Measurements from ENCODE around the gene P2RX3. TPM values are rescaled to one million over a fixed set of nuclear protein-coding genes. Genes with fewer than 3 reads are reported as not detected.

The P2RX3 gene
- total and polyA plus RNA-seq, 5 donors: 0.20 TPM; not detected in 4

DNA sequence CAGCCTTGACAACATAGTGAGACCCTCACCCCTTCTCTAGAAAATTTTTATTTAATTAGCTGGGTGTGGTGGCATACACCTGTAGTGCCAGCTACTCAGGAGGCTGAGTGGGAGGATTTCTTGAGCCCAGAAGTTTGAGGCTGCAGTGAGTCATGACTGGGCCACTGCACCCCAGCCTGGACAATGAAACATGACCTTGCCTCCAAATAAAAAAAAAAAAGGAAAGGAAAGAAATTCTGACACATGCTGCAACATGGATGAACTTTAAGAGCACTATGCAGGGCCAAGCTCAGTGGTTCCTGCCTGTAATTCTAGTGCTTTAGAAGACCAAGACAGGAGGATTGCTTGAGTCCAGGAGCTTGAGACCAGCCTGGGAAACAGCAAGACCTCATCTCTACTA is 80.0 kb downstream of the P2RX3 start:
- Histone ChIP-seq H3K27me3 (ENCODE audit: control insufficient read depth, insufficient read depth) (no peaks in the 10 kb centered on the region), H3K27ac (ENCODE audit: low read length) (no peak overlapping the region), H3K4me1 (ENCODE audit: control insufficient read depth, insufficient read depth, low read length) (no peaks in the 10 kb centered on the region), H3K9me3 (ENCODE audit: control insufficient read depth, low read length) (no peaks in the 10 kb centered on the region), H3K4me3 (ENCODE audit: low read length) (no peak overlapping the region)
- ATAC-seq: no peak
- intact Hi-C loops (cut with DNase I): no loop called here
- no peak for DNase-seq

DNA sequence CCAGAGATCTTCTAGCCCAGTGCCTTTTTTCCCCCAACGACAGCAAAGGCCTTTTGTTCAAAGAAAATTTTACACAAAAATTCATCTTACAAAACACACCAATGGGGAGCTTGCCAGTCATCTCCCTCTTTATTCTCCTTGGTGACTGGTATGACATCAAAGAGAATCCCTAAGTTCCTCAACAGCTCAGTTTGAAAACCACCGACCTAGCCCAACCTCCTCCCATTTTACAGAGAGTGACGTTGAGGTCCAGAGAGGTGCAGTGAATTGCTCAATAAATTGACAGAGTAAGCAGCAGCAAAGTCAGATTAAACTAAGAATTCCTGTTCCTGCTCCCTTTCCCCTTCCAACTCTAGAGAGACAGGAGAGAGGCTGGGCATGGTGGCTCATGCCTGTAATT is 81.0 kb downstream of the P2RX3 start:
- intact Hi-C loops (cut with DNase I): no loop called here
- Histone ChIP-seq H3K9me3 (ENCODE audit: control insufficient read depth, low read length) (no peaks in the 10 kb centered on the region), H3K4me3 (ENCODE audit: low read length) (no peak overlapping the region), H3K4me1 (ENCODE audit: control insufficient read depth, insufficient read depth, low read length) (peaks cover 5% of the 10 kb centered on the region), H3K27ac (ENCODE audit: low read length) (no peak overlapping the region), H3K27me3 (ENCODE audit: control insufficient read depth, insufficient read depth) (no peaks in the 10 kb centered on the region)
- no peak for ATAC-seq
- DNase-seq: no peak
- WGBS: 85% methylated on average over 3 of the region's 3 CpGs

DNA sequence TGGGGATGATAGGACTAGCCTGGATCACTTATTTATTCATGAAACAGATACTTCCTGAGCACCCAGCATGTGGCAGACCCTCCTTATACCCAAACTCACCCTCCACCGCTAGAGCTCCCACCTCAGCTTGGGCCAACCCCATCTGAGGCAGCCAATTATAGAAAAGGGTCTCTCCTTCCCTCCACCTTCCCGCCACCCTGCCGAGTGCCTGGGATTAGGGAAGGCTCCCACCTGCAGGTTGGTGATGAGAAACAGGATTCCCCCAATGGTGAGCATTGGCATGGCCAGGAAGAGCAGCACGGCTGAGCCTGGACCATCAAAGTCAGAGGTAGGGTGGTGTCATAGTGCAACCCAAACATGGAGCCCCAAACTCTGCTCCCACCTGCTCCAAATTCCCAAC is 82.9 kb downstream of the P2RX3 start:
- no peaks in the 10 kb centered on the region for H3K27me3 ChIP-seq (ENCODE audit: control insufficient read depth, insufficient read depth)
- peaks cover 22% of the 10 kb centered on the region for H3K4me1 ChIP-seq (ENCODE audit: control insufficient read depth, insufficient read depth, low read length)
- H3K4me3 ChIP-seq (ENCODE audit: low read length): no peak overlapping the region
- 93% methylated on average over 4 of the region's 4 CpGs for WGBS
- H3K9me3 ChIP-seq (ENCODE audit: control insufficient read depth, low read length): no peaks in the 10 kb centered on the region
- ATAC-seq (no peak), DNase-seq (no peak)
- intact Hi-C loops (cut with DNase I): no loop called here
- H3K27ac ChIP-seq (ENCODE audit: low read length): no peak overlapping the region

DNA sequence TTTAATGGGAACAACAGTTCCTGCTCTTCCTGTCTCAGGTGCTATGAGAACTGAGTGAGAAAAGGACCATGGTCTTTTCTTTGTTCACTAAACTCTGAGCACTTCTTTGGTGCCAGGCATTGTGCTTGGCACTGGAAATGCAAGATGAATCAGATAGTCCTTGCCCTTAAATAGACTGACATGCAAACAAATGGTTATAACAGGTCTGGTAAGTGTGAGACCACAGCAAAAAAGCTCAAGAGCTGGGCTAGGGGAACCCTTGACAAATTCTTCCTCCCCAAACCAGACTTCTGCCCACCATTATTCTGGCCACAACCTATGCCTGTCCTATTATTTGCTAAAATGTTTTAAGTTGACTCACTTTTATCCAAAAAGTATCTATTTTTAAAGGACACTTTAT is 83.7 kb downstream of the P2RX3 start:
- H3K9me3 ChIP-seq (ENCODE audit: control insufficient read depth, low read length): no peaks in the 10 kb centered on the region
- H3K27ac ChIP-seq (ENCODE audit: low read length): no peak overlapping the region
- peaks cover 28% of the 10 kb centered on the region for H3K4me1 ChIP-seq (ENCODE audit: control insufficient read depth, insufficient read depth, low read length)
- H3K27me3 ChIP-seq (ENCODE audit: control insufficient read depth, insufficient read depth): no peaks in the 10 kb centered on the region
- ATAC-seq (no peak), DNase-seq (no peak)
- no peak overlapping the region for H3K4me3 ChIP-seq (ENCODE audit: low read length)
- intact Hi-C loops (cut with DNase I): no loop called here

Other genes starting within 250 kb of the P2RX3 start
- under 1 TPM in 3 of 4 donors, not detected in 1; 0.08 to 0.09 (median 0.09) TPM for gene LRRC55, start 156.4 kb upstream of the P2RX3 start, total RNA-seq
- gene LRRC55, start 156.4 kb upstream of the P2RX3 start, polyA plus RNA-seq: 0.02 TPM
- 10 to 100 TPM; 15.6 to 26.4 (median 17.9) TPM for gene APLNR, start 101.1 kb upstream of the P2RX3 start, total RNA-seq
- gene APLNR, start 101.1 kb upstream of the P2RX3 start, polyA plus RNA-seq: 2.2 TPM
- gene TNKS1BP1, start 13.4 kb upstream of the P2RX3 start, total RNA-seq: 10 to 100 TPM; 45.8 to 77.1 (median 55.3) TPM
- 52.0 TPM for gene TNKS1BP1, start 13.4 kb upstream of the P2RX3 start, polyA plus RNA-seq
- 10 to 100 TPM; 43.1 to 46.6 (median 43.4) TPM for gene SSRP1, start 2.5 kb upstream of the P2RX3 start, total RNA-seq
- gene SSRP1, start 2.5 kb upstream of the P2RX3 start, polyA plus RNA-seq: 35.0 TPM
- gene PRG3, start 42.8 kb downstream of the P2RX3 start, total RNA-seq: not detected
- not detected for gene PRG3, start 42.8 kb downstream of the P2RX3 start, polyA plus RNA-seq
- under 1 TPM in 1 of 4 donors, not detected in 3; 0.23 TPM for gene PRG2, start 52.3 kb downstream of the P2RX3 start, total RNA-seq
- 0.16 TPM for gene PRG2, start 52.3 kb downstream of the P2RX3 start, polyA plus RNA-seq
- gene SLC43A3, start 88.8 kb downstream of the P2RX3 start, total RNA-seq: 10 to 100 TPM; 24.1 to 37.0 (median 30.7) TPM
- gene SLC43A3, start 88.8 kb downstream of the P2RX3 start, polyA plus RNA-seq: 20.7 TPM
- 1 to 10 TPM in 1 of 4 donors, under 1 TPM in 3; 0.65 to 1.4 (median 0.79) TPM for gene RTN4RL2, start 122.2 kb downstream of the P2RX3 start, total RNA-seq
- 0.97 TPM for gene RTN4RL2, start 122.2 kb downstream of the P2RX3 start, polyA plus RNA-seq
- 1 to 10 TPM; 3.4 to 10.0 (median 8.8) TPM for gene SLC43A1, start 177.3 kb downstream of the P2RX3 start, total RNA-seq
- 8.4 TPM for gene SLC43A1, start 177.3 kb downstream of the P2RX3 start, polyA plus RNA-seq
- gene TIMM10, start 192.4 kb downstream of the P2RX3 start, total RNA-seq: 10 to 100 TPM; 40.6 to 68.8 (median 50.2) TPM
- 59.2 TPM for gene TIMM10, start 192.4 kb downstream of the P2RX3 start, polyA plus RNA-seq
- gene SMTNL1, start 199.2 kb downstream of the P2RX3 start, total RNA-seq: not detected
- not detected for gene SMTNL1, start 199.2 kb downstream of the P2RX3 start, polyA plus RNA-seq
- 10 to 100 TPM; 22.6 to 28.8 (median 24.6) TPM for gene UBE2L6, start 229.3 kb downstream of the P2RX3 start, total RNA-seq
- 19.8 TPM for gene UBE2L6, start 229.3 kb downstream of the P2RX3 start, polyA plus RNA-seq